Nephron progenitor cell (in vitro differentiated cells): Measurements from ENCODE around the gene DHRS1.

ENCODE experiments used
- DNase-seq: peaks from one replicate; pipeline ENCODE4 v3.0.0; 2021
- H3K27ac Mint-ChIP-seq: 2 replicates; pipeline ENCODE4 v1.8.0; 2021; ENCODE audit warnings: mild to moderate bottlenecking, moderate library complexity, mixed read lengths
- H3K27me3 Mint-ChIP-seq: 2 replicates; pipeline ENCODE4 v1.8.0; 2021; ENCODE audit warnings: mild to moderate bottlenecking, low read depth, mixed read lengths; ENCODE audit not compliant: poor library complexity
- H3K36me3 Mint-ChIP-seq: 2 replicates; pipeline ENCODE4 v1.8.0; 2021; ENCODE audit warnings: low read depth, mixed read lengths
- H3K4me1 Mint-ChIP-seq: 2 replicates; pipeline ENCODE4 v1.8.0; 2021; ENCODE audit warnings: mixed read lengths
- H3K4me3 Mint-ChIP-seq: 2 replicates; pipeline ENCODE4 v1.8.0; 2021; ENCODE audit warnings: mild to moderate bottlenecking, moderate library complexity, mixed read lengths
- H3K9me3 Mint-ChIP-seq: 2 replicates; pipeline ENCODE4 v1.8.0; 2021; ENCODE audit warnings: mild to moderate bottlenecking, moderate library complexity, mixed read lengths
- TF ChIP-seq, protein P1 (sequence below): fragments of 200-600 bp; sonication (generic); IDR thresholded peaks from 2 replicates; pipeline ENCODE4 v1.5.0; 2021; ENCODE audit warnings: antibody characterized with exemption

Gene DHRS1

DNA sequence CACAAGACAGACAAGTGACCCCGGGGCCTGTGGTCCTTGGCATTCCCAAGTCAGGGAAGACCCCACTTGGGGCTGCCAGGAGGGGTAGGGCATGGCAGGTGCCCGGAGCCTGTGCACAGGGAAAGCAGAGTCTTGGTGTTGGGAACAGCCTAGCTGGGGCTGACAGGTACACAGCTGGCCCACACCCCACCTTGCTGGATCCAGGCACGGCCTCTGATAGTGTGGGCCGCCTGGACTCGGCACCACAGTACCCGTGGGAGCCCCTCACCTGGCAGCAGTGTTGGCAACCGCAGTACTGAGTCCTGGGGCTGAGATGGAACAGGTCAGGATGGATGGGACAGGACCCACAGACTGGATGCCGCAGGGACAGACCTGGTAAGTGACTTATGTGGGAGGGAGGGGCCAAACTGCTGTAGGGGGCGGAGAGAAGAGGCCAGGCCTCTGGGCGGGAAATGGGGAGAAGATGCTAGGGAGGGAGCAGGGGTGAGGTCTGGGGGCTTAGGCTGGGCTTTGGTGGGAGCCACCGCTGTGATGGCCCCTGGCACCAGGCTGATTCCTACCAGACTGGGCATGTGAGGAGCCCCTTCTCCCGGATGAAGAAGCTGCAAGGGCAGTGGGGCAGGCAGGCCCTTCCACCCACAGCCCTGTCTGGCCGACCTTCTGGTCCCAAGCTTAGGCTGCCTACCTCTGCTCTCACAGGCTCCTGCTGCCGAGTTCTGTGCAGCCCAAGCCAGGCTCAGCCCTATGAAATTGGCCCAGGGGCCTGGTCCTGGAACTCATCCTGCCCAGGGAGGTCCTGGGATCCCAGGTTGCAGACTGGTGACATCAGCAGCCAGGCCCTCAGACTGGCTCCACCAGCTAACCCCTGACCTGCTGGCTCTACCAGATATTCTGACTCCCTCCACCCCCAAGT is 36.5 kb downstream of the DHRS1 start, which contains the start of gene TGM1:
TSS of gene TGM1 (minus strand) at position 357 of the 913 bp plus-strand sequence. CDS start 825 bp downstream, outside the sequence.
- peaks cover 10% of the 10 kb centered on the region for H3K36me3 Mint-ChIP-seq
- no peaks in the 10 kb centered on the region for H3K9me3 Mint-ChIP-seq
- peak within 1 kb of the TSS; percentile 2 for H3K27ac Mint-ChIP-seq
- H3K4me3 Mint-ChIP-seq: no peak within 1 kb of the TSS
- peaks cover 6% of the 10 kb centered on the region for H3K4me1 Mint-ChIP-seq
- DNase-seq: no peak
- TF ChIP-seq, protein P1, sequence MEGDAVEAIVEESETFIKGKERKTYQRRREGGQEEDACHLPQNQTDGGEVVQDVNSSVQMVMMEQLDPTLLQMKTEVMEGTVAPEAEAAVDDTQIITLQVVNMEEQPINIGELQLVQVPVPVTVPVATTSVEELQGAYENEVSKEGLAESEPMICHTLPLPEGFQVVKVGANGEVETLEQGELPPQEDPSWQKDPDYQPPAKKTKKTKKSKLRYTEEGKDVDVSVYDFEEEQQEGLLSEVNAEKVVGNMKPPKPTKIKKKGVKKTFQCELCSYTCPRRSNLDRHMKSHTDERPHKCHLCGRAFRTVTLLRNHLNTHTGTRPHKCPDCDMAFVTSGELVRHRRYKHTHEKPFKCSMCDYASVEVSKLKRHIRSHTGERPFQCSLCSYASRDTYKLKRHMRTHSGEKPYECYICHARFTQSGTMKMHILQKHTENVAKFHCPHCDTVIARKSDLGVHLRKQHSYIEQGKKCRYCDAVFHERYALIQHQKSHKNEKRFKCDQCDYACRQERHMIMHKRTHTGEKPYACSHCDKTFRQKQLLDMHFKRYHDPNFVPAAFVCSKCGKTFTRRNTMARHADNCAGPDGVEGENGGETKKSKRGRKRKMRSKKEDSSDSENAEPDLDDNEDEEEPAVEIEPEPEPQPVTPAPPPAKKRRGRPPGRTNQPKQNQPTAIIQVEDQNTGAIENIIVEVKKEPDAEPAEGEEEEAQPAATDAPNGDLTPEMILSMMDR: no peak
- H3K27me3 Mint-ChIP-seq: peaks cover 2% of the 10 kb centered on the region

DNA sequence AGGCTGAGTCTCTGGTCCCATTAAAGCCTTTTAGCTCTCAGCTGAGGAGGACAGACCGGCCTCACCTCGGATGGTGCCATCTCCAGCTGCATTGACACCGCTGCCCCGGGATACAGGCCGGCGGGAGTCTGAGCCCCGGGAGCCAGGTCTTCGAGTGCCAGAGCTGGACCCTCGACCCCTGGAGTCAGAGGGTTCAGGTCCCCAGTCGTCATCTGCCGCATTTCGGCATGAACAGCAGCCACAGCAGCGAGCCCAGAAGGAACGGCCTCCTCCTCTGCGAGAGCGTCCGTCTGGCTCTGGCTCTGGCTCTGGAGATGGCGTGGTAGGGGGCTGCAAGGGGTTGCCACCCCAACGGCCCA is 37.6 kb downstream of the DHRS1 start:
- H3K4me3 Mint-ChIP-seq: no peak overlapping the region
- DNase-seq: no peak
- H3K4me1 Mint-ChIP-seq: peaks cover 2% of the 10 kb centered on the region
- no peaks in the 10 kb centered on the region for H3K9me3 Mint-ChIP-seq
- peaks cover 6% of the 10 kb centered on the region for H3K36me3 Mint-ChIP-seq
- H3K27me3 Mint-ChIP-seq: peaks cover 2% of the 10 kb centered on the region
- H3K27ac Mint-ChIP-seq: no peak overlapping the region
- TF ChIP-seq, protein P1: no peak

DNA sequence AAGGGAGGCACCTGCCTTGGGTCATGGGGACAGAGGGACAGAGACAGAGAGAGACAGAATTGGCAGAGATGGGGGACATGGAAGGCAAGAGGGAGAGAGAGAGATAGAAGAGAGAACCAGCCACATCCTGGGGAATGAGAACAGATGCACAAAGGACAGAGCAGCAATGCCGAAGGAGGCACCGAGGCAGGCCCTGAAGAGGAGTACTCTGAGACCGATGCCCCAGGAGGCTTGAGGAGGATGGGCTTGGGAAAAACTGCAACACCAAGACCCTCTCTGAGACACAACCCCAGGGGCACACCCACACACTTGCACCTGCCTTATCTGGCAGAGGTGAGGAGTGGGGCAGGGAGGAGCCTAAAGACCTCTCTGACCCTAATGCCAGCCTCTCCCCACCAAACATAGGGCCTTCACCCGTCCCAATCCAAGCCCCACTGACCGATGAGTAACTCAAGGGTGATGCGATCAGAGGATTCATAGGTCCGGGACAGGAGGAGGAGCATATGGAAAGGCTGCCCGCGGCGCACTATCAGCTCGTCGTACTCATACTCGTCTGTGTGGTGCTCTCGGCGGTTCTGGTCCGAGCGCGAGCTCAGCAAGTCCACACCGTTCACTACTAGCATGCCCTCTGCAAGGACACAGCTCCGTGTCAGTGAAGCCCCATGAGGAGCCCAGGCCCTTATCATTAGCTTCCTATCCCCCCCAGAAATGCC is 38.2 kb downstream of the DHRS1 start:
- peaks cover 2% of the 10 kb centered on the region for H3K27me3 Mint-ChIP-seq
- H3K4me3 Mint-ChIP-seq: no peak overlapping the region
- no peak overlapping the region for H3K27ac Mint-ChIP-seq
- TF ChIP-seq, protein P1: no peak
- H3K4me1 Mint-ChIP-seq: no peaks in the 10 kb centered on the region
- H3K36me3 Mint-ChIP-seq: peaks cover under 1% of the 10 kb centered on the region
- H3K9me3 Mint-ChIP-seq: no peaks in the 10 kb centered on the region
- no peak for DNase-seq

DNA sequence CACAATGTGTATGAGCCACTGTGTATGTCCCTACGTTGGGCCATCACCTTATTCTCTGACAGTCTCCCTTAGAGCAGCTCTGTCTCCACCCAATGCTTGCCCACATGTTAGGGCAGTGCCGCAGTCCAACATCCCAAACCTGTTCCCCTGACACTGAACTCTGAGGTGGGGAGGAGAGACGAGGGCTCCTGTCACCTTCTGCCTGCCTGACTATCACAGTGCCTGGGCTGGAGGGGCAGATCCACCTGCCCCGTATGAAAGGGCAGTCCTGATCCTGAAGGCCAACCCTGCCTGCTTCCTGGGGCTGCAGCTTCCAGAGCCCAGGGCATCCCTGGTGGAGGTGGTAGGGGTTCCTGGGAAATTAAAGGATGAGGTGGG is 38.8 kb downstream of the DHRS1 start:
- H3K4me1 Mint-ChIP-seq: no peaks in the 10 kb centered on the region
- H3K27me3 Mint-ChIP-seq: peaks cover 2% of the 10 kb centered on the region

DNA sequence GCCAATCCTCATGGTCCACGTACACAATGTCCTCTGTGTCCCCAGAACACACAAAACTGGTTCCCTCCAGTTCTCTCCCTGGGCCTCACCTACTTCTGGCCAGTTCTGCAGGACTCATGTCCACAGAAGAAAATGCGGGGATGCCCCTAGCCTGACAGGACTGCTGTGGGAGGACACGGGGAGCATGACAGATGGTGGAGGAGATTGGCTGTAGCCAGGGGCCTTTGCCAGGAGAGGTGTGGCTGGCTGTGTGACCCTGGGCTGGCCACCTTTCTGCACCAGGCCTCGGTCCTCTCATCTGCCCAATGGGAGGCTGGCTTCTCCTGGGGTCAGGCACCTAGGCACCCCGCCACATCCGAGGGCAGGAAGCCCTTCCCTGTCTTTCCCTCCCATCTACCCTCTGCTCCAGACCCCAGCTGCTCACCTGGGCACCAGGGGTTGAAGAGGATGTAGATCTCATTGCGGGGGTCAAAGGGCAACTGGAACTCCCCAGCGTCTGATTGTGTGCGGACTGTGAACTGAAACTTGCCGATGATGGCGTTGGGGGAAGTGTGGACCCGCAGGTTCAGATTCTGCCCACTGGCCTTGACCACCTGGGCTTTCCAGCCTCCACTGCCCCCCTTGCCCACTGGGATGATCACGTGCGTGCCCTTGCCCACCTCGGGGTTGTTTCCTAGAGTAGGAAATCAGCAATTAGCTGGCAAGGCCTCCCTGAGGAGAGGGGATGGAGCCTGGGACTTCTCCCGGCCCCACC is 39.4 kb downstream of the DHRS1 start:
- TF ChIP-seq, protein P1: no peak
- H3K27me3 Mint-ChIP-seq: peaks cover 2% of the 10 kb centered on the region
- DNase-seq: no peak
- H3K4me1 Mint-ChIP-seq: no peaks in the 10 kb centered on the region
- H3K36me3 Mint-ChIP-seq: no peaks in the 10 kb centered on the region
- H3K9me3 Mint-ChIP-seq: no peaks in the 10 kb centered on the region
- no peak overlapping the region for H3K4me3 Mint-ChIP-seq
- no peak overlapping the region for H3K27ac Mint-ChIP-seq

More for the DNA sequence above, 38.8 kb downstream of the DHRS1 start:
- TF ChIP-seq, protein P1: no peak
- Mint-ChIP-seq H3K9me3 (no peaks in the 10 kb centered on the region), H3K4me3 (no peak overlapping the region), H3K27ac (no peak overlapping the region), H3K36me3 (no peaks in the 10 kb centered on the region)
- no peak for DNase-seq
